GM19193 (cell line): Measurements from ENCODE around the gene WDR91.

Experiments
- POLR2A ChIP-seq: IDR thresholded peaks from 4 replicates; pipeline ENCODE4 v1.6.1; 2011; ENCODE audit not compliant: insufficient read depth, insufficient read length; ENCODE audit errors: extremely low read depth

WDR91 gene

GRCh38 chr7:135211179-135211945, at the start of gene WDR91:
TSS of gene WDR91 (minus strand) at chr7:135211526. CDS start at chr7:135211502, 24 bp downstream.
- TF ChIP-seq POLR2A = peak; percentile 91

DNA sequence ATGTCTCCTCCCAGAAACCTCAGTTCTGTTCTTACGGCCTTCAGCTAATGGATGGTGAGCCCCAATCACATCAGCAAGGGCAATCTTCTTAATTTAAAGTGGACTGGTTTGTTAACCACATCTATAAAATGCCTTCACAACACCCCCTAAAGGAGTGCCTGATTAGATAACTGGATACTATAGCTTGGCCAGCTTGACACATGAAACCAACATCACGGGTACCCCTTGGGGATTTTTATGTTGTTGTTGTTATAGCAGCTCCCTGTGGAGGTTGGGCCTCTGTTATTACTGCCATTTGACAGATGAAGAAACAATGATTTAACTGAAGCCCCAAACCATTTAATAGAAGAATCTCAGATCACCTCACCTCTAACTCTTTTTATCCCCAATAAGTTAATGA, 49.1 kb upstream of the WDR91 start:
- no peak for TF ChIP-seq POLR2A

DNA sequence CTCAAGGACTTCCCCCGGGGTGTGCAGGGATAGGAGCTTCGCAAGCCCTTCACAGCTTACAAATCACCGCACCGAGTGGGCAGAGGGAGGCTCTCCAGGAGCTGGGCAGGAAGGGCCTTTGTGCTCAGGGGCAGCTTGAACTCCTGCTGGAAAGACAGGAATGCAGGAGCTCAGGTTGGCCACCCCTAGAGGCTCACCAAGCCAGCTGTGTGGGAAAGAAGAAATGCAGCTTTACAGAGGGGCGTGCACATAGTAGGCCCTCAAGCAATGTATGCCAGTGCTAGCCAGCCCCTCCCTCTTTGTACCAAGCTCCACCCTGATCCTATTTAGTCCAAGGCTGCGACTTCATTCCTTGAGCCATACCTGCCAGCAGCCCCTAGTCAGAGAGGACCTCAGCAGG, 48.4 kb upstream of the WDR91 start:
- TF ChIP-seq POLR2A = no peak

DNA sequence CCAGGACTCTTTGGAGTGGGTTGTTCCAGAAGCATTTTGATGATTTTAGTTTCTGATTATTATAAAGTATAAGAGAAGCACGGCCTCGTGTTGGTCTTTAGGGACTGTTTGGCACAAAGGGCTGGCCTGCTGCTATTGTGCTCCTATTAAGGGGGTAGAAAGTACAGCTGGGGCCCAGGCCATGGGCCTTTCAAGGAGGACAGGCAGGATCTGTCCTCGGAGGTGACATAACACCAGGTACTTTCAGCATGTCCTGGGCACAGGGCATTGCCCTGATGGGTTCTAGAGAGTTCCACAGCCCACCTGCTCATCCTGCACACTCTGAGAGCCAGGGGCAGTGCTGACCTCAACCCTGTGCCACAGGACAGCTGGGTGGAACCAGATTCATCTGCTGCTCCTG, 47.3 kb upstream of the WDR91 start:
- TF ChIP-seq POLR2A = no peak

DNA sequence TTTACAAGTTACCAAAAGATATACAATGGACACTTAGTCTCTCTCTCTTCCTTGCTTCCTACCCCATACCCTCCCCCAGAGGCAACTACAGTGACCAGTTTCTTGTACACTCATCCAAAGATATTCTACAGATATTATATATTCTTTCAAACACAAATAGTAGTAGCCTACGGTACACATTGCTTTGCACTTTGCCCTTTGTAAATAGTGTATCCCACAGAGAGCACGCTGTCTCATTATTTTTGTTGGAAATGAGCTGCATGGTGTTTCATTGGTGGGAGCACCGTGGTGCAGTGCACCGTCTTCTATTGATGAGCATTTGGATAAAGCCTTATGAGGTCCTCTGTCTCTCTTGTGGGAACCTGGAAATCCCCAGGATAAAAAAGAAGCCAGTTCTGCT, 46.5 kb upstream of the WDR91 start:
- no peak for TF ChIP-seq POLR2A

- TF ChIP-seq POLR2A = no peak
Observed at GRCh38 chr7:135253851-135254771, 42.8 kb upstream of the WDR91 start.

- no peak for TF ChIP-seq POLR2A
Observed at GRCh38 chr7:135251496-135252391, 40.4 kb upstream of the WDR91 start.

DNA sequence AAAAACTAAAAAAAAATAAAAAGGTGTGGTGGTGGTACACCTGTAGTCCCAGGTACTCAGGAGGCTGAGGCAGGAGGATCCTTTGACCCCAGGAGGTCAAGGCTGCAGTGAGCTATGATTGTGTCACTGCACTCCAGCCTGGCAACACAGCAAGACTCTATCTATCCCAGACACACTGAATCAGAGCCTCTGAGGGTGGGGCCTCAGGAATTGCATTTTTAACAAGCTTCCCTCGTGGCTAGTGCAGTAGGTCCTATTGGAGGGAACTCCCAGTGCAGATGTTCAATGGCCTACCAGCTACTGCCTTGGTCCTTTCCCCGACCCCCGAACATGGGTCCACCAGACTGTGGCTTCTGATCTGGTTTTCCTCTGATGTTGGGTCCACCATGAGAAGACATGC, 37.2 kb upstream of the WDR91 start:
- no peak for TF ChIP-seq POLR2A

GRCh38 chr7:135247746-135248471, 36.6 kb upstream of the WDR91 start:
- TF ChIP-seq POLR2A = no peak

GRCh38 chr7:135246191-135246825, 35.0 kb upstream of the WDR91 start:
- TF ChIP-seq POLR2A = no peak

- TF ChIP-seq POLR2A = no peak
Observed at GRCh38 chr7:135245226-135246190, 34.2 kb upstream of the WDR91 start.

DNA sequence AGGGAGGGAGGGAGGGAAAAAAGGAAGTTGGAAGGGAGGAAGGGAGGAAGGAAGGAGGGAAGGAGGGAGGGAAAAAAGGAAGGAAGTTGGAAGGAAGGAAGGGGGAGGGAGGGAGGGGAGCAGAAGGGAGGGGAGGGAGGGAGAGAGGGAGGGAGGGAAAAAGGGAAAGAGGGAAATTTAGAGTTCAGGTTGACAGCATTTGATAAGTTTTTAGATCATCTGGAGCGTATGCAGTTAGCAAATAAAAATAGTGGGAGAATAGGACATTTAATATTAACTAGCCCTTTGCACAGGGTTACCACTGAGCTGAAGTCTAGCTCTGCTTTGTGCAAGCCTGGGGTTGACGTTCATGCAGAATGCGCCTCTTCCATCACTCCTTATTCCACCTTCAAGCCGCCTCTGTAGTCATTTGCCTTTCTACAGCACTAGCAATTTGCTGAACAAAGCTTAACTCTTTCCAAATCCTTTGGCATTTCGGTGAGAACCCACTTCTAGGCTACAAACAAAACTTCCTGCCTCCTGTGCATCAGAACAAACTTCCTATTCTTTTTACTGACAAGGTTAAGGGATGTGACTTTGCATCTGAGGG, 30.9 kb upstream of the WDR91 start:
- no peak for TF ChIP-seq POLR2A
